ENCODE results near the gene PTPN21.

Gene PTPN21

DNA sequence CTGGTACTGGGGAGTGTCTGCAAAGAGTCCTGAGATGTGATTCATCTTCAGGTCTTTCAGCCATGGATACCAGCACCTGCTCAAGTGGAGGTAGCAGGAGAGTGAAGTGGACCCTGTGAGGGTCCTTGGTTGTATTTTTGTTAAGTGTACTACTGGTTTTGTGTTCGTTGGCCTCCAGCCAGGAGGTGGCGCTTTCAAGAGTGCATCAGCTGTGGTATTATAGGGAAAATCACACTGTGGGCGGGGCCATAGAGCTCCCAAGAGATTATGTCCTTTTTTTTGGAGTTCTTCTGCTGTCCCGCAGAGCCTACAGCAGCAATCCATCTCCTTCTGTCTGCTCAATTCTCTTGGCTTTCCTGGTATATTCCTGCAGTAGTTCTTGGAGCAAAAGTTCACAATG, 102.6 kb downstream of the PTPN21 start:
- DNase-seq, result no peak

DNA sequence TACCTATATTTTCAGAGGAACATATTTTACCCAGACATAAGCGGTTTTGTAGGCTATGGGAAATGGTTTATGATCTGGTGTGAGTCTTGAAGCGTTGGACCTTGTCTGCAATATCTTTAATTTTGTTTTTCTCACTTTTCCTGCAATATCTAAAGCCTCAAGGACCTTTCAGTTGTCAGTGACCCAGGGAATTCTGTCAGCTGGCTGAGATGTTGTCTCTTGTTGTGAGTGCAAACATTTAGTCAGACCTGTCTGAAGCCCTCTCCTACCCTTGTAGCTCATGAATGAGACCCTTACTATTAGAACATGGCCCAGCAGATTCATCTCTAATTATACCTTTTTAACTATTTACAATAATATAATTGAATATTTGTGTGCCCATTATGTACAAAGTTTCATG, 115.7 kb downstream of the PTPN21 start:
- no peak for DNase-seq

DNA sequence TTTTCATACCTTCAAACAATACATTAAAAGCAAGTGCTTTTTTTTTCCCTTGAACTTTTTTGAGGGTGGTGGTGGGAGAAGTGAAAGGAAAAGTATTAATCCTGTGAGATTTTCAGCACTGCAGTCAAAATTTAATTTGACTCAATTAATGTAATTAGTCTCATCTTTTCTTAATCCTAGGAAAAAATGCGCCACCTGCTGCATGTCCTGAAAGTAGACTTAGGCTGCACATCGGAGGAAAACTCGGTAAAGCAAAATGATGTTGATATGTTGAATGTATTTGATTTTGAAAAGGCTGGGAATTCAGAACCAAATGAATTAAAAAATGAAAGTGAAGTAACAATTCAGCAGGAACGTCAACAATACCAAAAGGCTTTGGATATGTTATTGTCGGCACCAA, 117.1 kb downstream of the PTPN21 start:
- DNase-seq, result no peak

DNA sequence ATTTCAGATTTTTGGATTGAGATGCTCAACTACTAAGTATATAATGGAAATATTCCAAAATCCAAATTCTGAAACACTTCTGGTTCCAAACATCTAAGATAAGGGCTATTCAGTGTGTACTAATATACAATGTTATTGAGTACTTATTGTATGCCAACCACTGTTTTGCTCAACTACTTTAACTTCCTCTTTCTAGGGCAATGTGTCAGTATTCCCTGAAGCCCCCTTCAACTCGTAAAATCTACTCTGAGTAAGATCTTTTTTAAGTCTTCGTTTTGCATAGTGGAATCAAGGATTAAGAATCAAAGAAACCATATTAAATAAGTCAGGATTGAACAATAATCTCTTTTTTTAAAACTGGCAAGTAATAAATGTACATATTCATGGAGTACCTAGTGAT, 123.8 kb downstream of the PTPN21 start:
- no peak for DNase-seq

DNA sequence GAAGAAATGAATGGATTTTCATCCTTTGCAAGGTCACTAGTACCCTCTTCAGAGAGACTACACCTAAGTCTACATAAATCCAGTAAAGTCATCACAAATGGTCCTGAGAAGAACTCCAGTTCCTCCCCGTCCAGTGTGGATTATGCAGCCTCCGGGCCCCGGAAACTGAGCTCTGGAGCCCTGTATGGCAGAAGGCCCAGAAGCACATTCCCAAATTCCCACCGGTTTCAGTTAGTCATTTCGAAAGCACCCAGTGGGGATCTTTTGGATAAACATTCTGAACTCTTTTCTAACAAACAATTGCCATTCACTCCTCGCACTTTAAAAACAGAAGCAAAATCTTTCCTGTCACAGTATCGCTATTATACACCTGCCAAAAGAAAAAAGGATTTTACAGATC, 128.5 kb downstream of the PTPN21 start:
- DNase-seq, result no peak

DNA sequence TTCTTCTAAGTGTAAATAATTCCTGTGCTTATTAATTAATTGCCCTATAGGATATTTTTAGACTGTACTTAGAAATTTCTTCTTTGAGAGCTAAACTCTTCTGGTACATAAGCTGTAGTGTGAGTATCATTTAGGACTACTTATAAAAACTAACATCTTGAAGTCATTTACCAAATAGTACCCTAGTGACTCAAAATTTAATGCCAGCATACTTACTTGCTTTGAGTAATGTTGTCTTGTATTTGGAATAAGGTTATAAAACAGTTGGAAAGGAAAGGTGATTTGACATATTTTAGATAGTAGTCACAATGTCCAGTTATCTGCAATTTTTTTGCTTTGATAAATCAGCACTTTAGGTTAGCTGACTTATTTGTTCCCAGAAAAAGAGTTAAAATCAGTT, 130.2 kb downstream of the PTPN21 start:
- DNase-seq, result no peak

DNA sequence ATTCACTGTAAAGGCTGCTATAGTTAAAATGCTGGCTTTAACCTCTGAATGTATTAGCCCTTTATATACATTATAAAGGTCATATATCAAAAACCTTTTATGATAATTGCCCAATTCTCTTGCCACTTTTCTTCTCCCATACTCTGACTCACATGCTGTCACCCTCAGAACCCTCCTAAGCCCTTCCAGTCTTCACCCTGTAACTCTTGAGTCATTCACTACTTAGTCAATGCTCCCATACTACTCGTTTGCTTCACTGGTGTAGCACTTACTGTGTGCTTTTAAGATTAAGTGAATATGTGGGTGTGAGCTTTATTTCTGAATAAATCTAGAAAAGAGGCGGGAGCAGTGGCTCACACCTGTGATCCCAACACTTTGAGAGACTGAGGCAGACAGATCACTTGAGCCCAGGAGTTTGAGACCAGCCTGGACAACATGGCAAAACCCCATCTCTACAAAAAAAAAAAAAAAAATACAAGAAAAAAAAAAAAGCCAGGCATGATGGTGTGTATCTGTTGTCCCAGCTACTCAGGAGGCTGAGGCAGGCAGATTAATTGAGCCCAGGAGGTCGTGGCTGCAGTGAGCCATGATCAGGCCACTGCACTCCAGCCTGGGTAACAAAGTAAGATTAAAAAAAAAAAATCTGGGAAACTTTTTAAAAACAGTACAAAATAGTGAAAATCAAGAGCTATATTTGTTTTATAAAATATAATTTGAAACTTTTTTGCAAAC, 131.7 kb downstream of the PTPN21 start:
- DNase-seq, result no peak

DNA sequence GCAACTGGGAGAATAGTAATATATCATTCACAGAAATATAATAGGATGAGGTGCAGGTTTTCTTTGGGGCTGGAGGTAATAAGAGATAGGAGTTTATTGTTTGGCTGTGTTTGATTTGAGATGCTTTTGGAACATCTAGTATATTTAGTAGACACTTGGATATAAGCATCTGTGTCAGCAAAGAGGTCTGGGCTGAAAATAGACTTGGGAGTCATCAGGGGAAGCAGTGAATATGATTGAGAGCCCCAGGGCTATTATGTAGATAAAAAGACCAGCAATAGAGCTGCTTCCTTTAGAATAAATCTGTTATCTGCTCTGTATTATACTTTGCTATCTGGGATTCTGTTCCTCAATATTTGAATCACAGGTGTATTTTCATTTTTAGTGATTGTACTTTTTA, 132.8 kb downstream of the PTPN21 start:
- no peak for DNase-seq

DNA sequence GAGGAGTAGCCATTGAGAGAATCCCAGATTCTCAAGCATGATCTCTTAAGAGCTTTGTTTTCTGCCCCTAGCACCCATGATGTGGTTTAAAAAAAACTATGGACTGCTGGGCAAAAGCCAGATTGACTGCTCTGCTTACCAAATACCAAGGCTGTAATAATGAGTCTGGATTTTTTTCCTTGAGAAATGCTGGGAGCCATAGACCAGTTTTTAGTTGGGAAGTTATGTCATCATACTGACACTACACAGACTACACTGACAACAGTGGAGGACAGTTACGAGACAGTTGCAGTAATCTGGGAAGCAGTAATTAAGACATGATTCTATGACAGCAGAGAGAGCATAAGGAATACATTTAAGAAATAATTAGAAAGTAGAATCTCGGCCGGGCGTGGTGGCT, 133.5 kb downstream of the PTPN21 start:
- DNase-seq, result no peak

DNA sequence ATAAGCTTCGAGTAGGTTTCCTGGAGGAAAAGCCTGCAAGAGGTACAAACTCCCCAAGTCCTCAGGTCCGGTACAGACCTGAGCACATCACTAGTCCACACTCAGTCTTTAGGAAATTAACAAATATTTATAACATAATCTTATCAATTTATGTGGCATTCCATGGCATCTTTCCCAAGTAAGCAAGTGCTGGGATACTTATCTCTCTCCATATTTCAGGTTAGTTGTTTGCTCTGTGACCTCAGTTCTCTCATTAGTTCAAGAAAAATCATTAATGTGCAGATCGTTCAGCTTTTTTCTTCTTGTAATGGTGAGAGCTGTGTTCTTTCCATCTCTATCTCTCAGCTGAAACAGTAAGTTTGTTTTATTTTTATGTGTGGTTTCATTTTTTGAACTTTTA, 134.6 kb downstream of the PTPN21 start:
- no peak for DNase-seq

DNA sequence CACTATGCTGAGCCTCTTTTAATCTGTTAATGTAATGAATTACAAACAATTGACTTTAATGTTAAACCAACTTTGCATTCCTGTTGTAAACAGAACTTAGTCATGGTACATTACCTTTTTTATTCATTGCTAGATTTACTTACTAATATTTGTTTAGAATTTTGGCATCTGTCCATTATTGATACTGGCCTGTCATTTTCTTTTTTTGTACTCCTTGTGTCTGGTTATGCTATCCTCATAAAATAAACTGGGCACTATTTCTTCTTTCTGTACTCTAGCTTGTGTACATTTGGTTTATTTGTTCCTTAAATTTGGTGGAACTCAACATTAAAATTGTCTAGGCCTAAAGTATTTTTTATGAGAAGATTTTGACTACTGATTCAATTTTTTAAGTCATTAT, 137.2 kb downstream of the PTPN21 start:
- DNase-seq, result no peak
